MM.1S (cell line): Measurements from ENCODE around the gene CDK5RAP2.

Source experiments
- DNase-seq: peaks from one replicate; pipeline ENCODE4 v3.0.0-alpha.2; 2015
- H2AFZ ChIP-seq: fragments of 300-600 bp; sonication (generic); 2 replicates; pipeline ENCODE4 v1.6.0; 2016; ENCODE audit warnings: antibody characterized with exemption, low read length
- H3F3A ChIP-seq: fragments of 300-600 bp; sonication (generic); 2 replicates; pipeline ENCODE4 v1.6.1; 2016; ENCODE audit warnings: mild to moderate bottlenecking, antibody characterized with exemption, low read length, moderate library complexity, mixed read lengths; ENCODE audit not compliant: insufficient read depth
- H3K27ac ChIP-seq: fragments of 300-600 bp; sonication (generic); 2 replicates; pipeline ENCODE4 v1.5.1; 2016; ENCODE audit warnings: mild to moderate bottlenecking, low read length
- H3K27me3 ChIP-seq: fragments of 300-600 bp; sonication (generic); replicated peaks from 2 replicates; pipeline ENCODE4 v1.6.0; 2016; ENCODE audit warnings: low read length; ENCODE audit not compliant: insufficient read depth
- H3K36me3 ChIP-seq: fragments of 300-600 bp; sonication (generic); replicated peaks from 2 replicates; pipeline ENCODE4 v1.6.1; 2016; ENCODE audit warnings: mild to moderate bottlenecking, low read length, mixed read lengths; ENCODE audit not compliant: insufficient read depth
- H3K4me1 ChIP-seq: fragments of 300-600 bp; sonication (generic); 2 replicates; pipeline ENCODE4 v1.6.1; 2016; ENCODE audit warnings: low read length, mixed read lengths
- H3K4me2 ChIP-seq: fragments of 300-600 bp; sonication (generic); 2 replicates; pipeline ENCODE4 v1.6.0; 2016; ENCODE audit warnings: low read depth, low read length
- H3K4me3 ChIP-seq: fragments of 300-600 bp; sonication (generic); 2 replicates; pipeline ENCODE4 v1.5.1; 2016; ENCODE audit warnings: low read length, mixed read lengths
- H3K79me2 ChIP-seq: fragments of 300-600 bp; sonication (generic); 2 replicates; pipeline ENCODE4 v1.6.1; 2016; ENCODE audit warnings: mixed run types, low read length, mixed read lengths
- H3K9ac ChIP-seq: fragments of 300-600 bp; sonication (generic); 2 replicates; pipeline ENCODE4 v1.6.1; 2016; ENCODE audit warnings: low read length, mixed read lengths
- H3K9me2 ChIP-seq: fragments of 300-600 bp; sonication (generic); replicated peaks from 2 replicates; pipeline ENCODE4 v1.6.1; 2016; ENCODE audit warnings: mild to moderate bottlenecking, low read length, mixed read lengths; ENCODE audit not compliant: insufficient read depth
- H3K9me3 ChIP-seq: fragments of 300-600 bp; sonication (generic); replicated peaks from 2 replicates; pipeline ENCODE4 v1.6.1; 2016; ENCODE audit warnings: mild to moderate bottlenecking, low read length, mixed read lengths; ENCODE audit not compliant: insufficient read depth
- H4K20me1 ChIP-seq: fragments of 300-600 bp; sonication (generic); 2 replicates; pipeline ENCODE4 v1.6.1; 2016; ENCODE audit warnings: mild to moderate bottlenecking, low read length, moderate library complexity, mixed read lengths; ENCODE audit not compliant: insufficient read depth
- CTCF ChIP-seq: fragments of 300-600 bp; sonication (generic); IDR thresholded peaks from 2 replicates; pipeline ENCODE4 v1.5.1; 2016; ENCODE audit warnings: antibody characterized with exemption, low read length, mixed read lengths
- EZH2 ChIP-seq: fragments of 300-600 bp; sonication (generic); optimal IDR thresholded peaks from 2 replicates; pipeline ENCODE3; 2017; ENCODE audit warnings: low read depth, mild to moderate bottlenecking, antibody characterized with exemption, low read length, mixed read lengths
- EZH2phosphoT487 ChIP-seq: fragments of 300-600 bp; sonication (generic); IDR thresholded peaks from 2 replicates; pipeline ENCODE4 v1.6.1; 2018; ENCODE audit warnings: antibody characterized with exemption, low read length

The CDK5RAP2 gene

GRCh38 chr9:120374239-120374638 lies 205.7 kb downstream of the CDK5RAP2 start:
- no peaks in the 10 kb centered on the region for H3K27me3 ChIP-seq
- H3K4me2 ChIP-seq, result no peak overlapping the region
- no peaks in the 10 kb centered on the region for H3K4me1 ChIP-seq
- TF ChIP-seq CTCF, result no peak
- TF ChIP-seq EZH2, result no peak
- TF ChIP-seq EZH2phosphoT487, result no peak
- H3K27ac ChIP-seq, result no peak overlapping the region
- H3K9me2 ChIP-seq, result no peaks in the 10 kb centered on the region
- no peaks in the 10 kb centered on the region for H4K20me1 ChIP-seq
- no peak overlapping the region for H3K9ac ChIP-seq
- no peaks in the 10 kb centered on the region for H3K36me3 ChIP-seq
- H3K9me3 ChIP-seq, result no peaks in the 10 kb centered on the region
- no peaks in the 10 kb centered on the region for H3F3A ChIP-seq
- no peak overlapping the region for H3K4me3 ChIP-seq
- DNase-seq, result no peak
- no peak overlapping the region for H2AFZ ChIP-seq
- no peaks in the 10 kb centered on the region for H3K79me2 ChIP-seq

GRCh38 chr9:120372040-120372439 lies 207.9 kb downstream of the CDK5RAP2 start:
- Histone ChIP-seq H3K4me1 (no peaks in the 10 kb centered on the region), H3K9me3 (no peaks in the 10 kb centered on the region)

GRCh38 chr9:120369608-120370220 lies 210.3 kb downstream of the CDK5RAP2 start:
- Histone ChIP-seq H3K9me3 (no peaks in the 10 kb centered on the region), H2AFZ (no peak overlapping the region), H3K9me2 (no peaks in the 10 kb centered on the region), H3K4me1 (no peaks in the 10 kb centered on the region), H3K4me2 (no peak overlapping the region), H3F3A (no peaks in the 10 kb centered on the region), H3K4me3 (no peak overlapping the region), H3K79me2 (no peaks in the 10 kb centered on the region), H3K27ac (no peak overlapping the region), H3K9ac (no peak overlapping the region), H3K27me3 (no peaks in the 10 kb centered on the region), H3K36me3 (no peaks in the 10 kb centered on the region), H4K20me1 (no peaks in the 10 kb centered on the region)
- DNase-seq, result no peak
- no peak for TF ChIP-seq CTCF
- no peak for TF ChIP-seq EZH2
- no peak for TF ChIP-seq EZH2phosphoT487

More at GRCh38 chr9:120372040-120372439, 207.9 kb downstream of the CDK5RAP2 start:
- Histone ChIP-seq H3K27me3 (no peaks in the 10 kb centered on the region), H3K79me2 (no peaks in the 10 kb centered on the region), H2AFZ (no peak overlapping the region), H3K36me3 (no peaks in the 10 kb centered on the region), H4K20me1 (no peaks in the 10 kb centered on the region), H3K9ac (no peak overlapping the region), H3K4me3 (no peak overlapping the region), H3K27ac (no peak overlapping the region), H3K9me2 (no peaks in the 10 kb centered on the region), H3K4me2 (no peak overlapping the region), H3F3A (no peaks in the 10 kb centered on the region)
- no peak for DNase-seq
- TF ChIP-seq EZH2, result no peak
- TF ChIP-seq CTCF, result no peak
- TF ChIP-seq EZH2phosphoT487, result no peak
